Endodermal cell (in vitro differentiated cells): ENCODE measurements around the gene ATP6AP2. TPM values are rescaled to one million over a fixed set of nuclear protein-coding genes. Genes with fewer than 3 reads are reported as not detected.
A peak's percentile ranks its signal among the peaks of the same experiment; 100 is the strongest.

Experiments used
- DNase-seq: peaks from one replicate; pipeline ENCODE4 v3.0.0-alpha.2; 2017
- H3K27ac ChIP-seq: 2 replicates; pipeline ENCODE4 v1.5.1; 2013; ENCODE audit warnings: mild to moderate bottlenecking, low read depth, low read length, moderate library complexity
- H3K27me3 ChIP-seq: 2 replicates; pipeline ENCODE4 v1.6.1; 2013; ENCODE audit warnings: mild to moderate bottlenecking, low read length, moderate library complexity; ENCODE audit not compliant: insufficient read depth, control insufficient read depth, poor library complexity, severe bottlenecking
- H3K36me3 ChIP-seq: 2 replicates; pipeline ENCODE4 v1.7.0; 2013; ENCODE audit warnings: mild to moderate bottlenecking, low read length, moderate library complexity; ENCODE audit not compliant: control insufficient read depth, insufficient read depth
- H3K4me1 ChIP-seq: one replicate; pipeline ENCODE4 v1.7.0; 2013; ENCODE audit warnings: low read length; ENCODE audit not compliant: control insufficient read depth, insufficient read depth
- H3K4me3 ChIP-seq: 2 replicates; pipeline ENCODE4 v1.5.1; 2013; ENCODE audit warnings: mild to moderate bottlenecking, low read length, moderate library complexity
- H3K9ac ChIP-seq: 2 replicates; pipeline ENCODE4 v1.6.1; 2013; ENCODE audit warnings: mild to moderate bottlenecking, low read length, moderate library complexity; ENCODE audit not compliant: poor library complexity, severe bottlenecking; ENCODE audit errors: extremely low read depth
- H3K9me3 ChIP-seq: 2 replicates; pipeline ENCODE4 v1.6.1; 2013; ENCODE audit warnings: mild to moderate bottlenecking, low read length, moderate library complexity; ENCODE audit not compliant: control insufficient read depth
- H3K27ac Mint-ChIP-seq: 2 replicates; pipeline ENCODE4 v1.8.0; 2020; ENCODE audit warnings: mixed read lengths
- H3K27me3 Mint-ChIP-seq: 2 replicates; pipeline ENCODE4 v1.8.0; 2021; ENCODE audit warnings: mild to moderate bottlenecking, mixed read lengths; ENCODE audit not compliant: insufficient read depth
- H3K36me3 Mint-ChIP-seq: 2 replicates; pipeline ENCODE4 v1.8.0; 2020; ENCODE audit warnings: low read depth, mixed read lengths
- H3K4me1 Mint-ChIP-seq: 2 replicates; pipeline ENCODE4 v1.8.0; 2020; ENCODE audit warnings: mixed read lengths
- H3K4me3 Mint-ChIP-seq: 2 replicates; pipeline ENCODE4 v1.8.0; 2020; ENCODE audit warnings: mild to moderate bottlenecking, moderate library complexity, mixed read lengths
- H3K9me3 Mint-ChIP-seq: 2 replicates; pipeline ENCODE4 v1.8.0; 2020; ENCODE audit warnings: mild to moderate bottlenecking, mixed read lengths
- CTCF ChIP-seq: fragments of 200-600 bp; sonication (generic); conservative IDR thresholded peaks from 2 replicates; pipeline ENCODE4 v1.5.0; 2021; ENCODE audit warnings: antibody characterized with exemption, mild to moderate bottlenecking
- WGBS, 2 experiments: methylation state at CpG; one replicate each; pipeline versions ENCODE4 v1.1.5 to v1.1.7; 2013; ENCODE audit warnings: missing lambda C conversion rate in 2 of 2, mixed read lengths in 1 of 2; ENCODE audit not compliant: insufficient coverage in 1 of 2, insufficient read length in 1 of 2; 5-methylcytosine and 5-hydroxymethylcytosine counted together
- total RNA-seq, 2 donors: library from RNA; stranded (reverse); fragmentation: NEBNext Ultra II Directional in 1 of 2; extraction: Animal tissue kit (Norgen Biotek cat#: 25700) in 1 of 2; gene quantifications; 2 replicates in 1 of 2; 3 replicates in 1 of 2; pipeline ENCODE4 v1.2.1, GENCODE V29; 2021

Gene ATP6AP2
- total RNA-seq, 2 donors from 2014 or later: 67.0 to 82.2 TPM

- DNase-seq: peak; percentile 98
- Mint-ChIP-seq H3K9me3 (peaks cover 18% of the 10 kb centered on the region), H3K4me1 (peaks cover 14% of the 10 kb centered on the region), H3K4me3 (peak within 1 kb of the TSS; percentile 91), H3K27me3 (no peaks in the 10 kb centered on the region), H3K27ac (peak within 1 kb of the TSS; percentile 93), H3K36me3 (peaks cover 6% of the 10 kb centered on the region)
- 4 to 50% methylated on average over 2 to 66 of the region's 66 CpGs for WGBS, 2 experiments
- Histone ChIP-seq H3K9me3 (no peaks in the 10 kb centered on the region), H3K27ac (peak within 1 kb of the TSS; percentile 21), H3K27me3 (no peaks in the 10 kb centered on the region), H3K4me3 (peak within 1 kb of the TSS; percentile 84), H3K9ac (peak within 1 kb of the TSS; percentile 49), H3K36me3 (peaks cover 13% of the 10 kb centered on the region), H3K4me1 (no peaks in the 10 kb centered on the region)
- peak; percentile 54 for TF ChIP-seq CTCF
Observed at GRCh38 chrX:40647307-40648197, 66.8 kb downstream of the ATP6AP2 start, which contains the start of gene CXorf38. Gene CXorf38, minus strand, starts transcription at chrX:40647561. Its CDS starts 41 bp downstream, at chrX:40647520.

DNA sequence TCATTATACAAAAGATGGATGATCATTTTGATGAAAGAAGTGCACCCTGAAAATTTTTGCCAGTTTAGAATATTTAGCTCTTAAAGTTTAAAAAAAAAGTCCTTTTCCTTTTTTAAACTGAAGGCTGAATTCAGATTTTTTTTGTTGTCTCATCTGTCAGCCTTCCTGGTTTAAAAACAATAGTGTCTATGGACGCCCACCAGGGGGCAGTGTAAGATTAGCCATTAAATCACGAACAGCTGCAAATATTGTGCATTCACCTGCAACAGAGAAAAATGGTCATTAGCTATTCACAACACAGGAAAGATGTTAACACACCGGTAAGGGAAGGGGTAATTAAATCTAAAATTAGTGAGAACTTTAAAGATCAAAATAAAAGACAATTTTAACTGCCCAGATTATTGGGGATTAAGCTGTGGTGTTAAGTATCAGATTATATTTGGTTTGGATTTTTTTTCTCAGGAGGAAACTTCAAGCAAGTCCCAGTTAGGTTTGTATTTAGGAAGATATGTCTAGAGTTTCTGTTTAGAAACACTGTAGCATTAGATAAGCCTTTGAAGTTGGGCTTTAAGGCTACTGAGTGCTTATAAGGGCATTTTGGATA, 71.0 kb downstream of the ATP6AP2 start:
- 57% methylated on average over 3 of the region's 3 CpGs; no CpG with 5 or more reads in 1 of the 2 experiments for WGBS, 2 experiments
- peak; percentile 87 for DNase-seq
- Mint-ChIP-seq H3K4me1 (peaks cover under 1% of the 10 kb centered on the region), H3K27me3 (no peaks in the 10 kb centered on the region), H3K36me3 (peaks cover 12% of the 10 kb centered on the region), H3K9me3 (peaks cover under 1% of the 10 kb centered on the region), H3K27ac (no peak overlapping the region), H3K4me3 (no peak overlapping the region)
- Histone ChIP-seq H3K36me3 (peaks cover 33% of the 10 kb centered on the region), H3K9me3 (no peaks in the 10 kb centered on the region), H3K4me3 (no peak overlapping the region), H3K9ac (no peak overlapping the region), H3K27me3 (no peaks in the 10 kb centered on the region), H3K4me1 (no peaks in the 10 kb centered on the region), H3K27ac (no peak overlapping the region)
- peak; percentile 92 for TF ChIP-seq CTCF

GRCh38 chrX:40652664-40653063, 71.9 kb downstream of the ATP6AP2 start:
- Mint-ChIP-seq H3K27ac (no peak overlapping the region), H3K4me3 (no peak overlapping the region), H3K36me3 (peaks cover 18% of the 10 kb centered on the region), H3K27me3 (no peaks in the 10 kb centered on the region), H3K9me3 (no peaks in the 10 kb centered on the region), H3K4me1 (no peaks in the 10 kb centered on the region)
- no peaks in the 10 kb centered on the region for H3K27me3 ChIP-seq
- no peak for TF ChIP-seq CTCF
- no CpG with 5 or more reads among the region's 1 CpG for WGBS, 2 experiments
- no peak for DNase-seq
- H3K4me1 ChIP-seq: no peaks in the 10 kb centered on the region
- H3K27ac ChIP-seq: no peak overlapping the region
- peaks cover 33% of the 10 kb centered on the region for H3K36me3 ChIP-seq
- H3K9ac ChIP-seq: no peak overlapping the region
- no peaks in the 10 kb centered on the region for H3K9me3 ChIP-seq
- H3K4me3 ChIP-seq: no peak overlapping the region
